GM18505 (cell line): Measurements from ENCODE around the gene SLC4A2.
"Not testable (repeated sequence)": the region's sequence is repeated elsewhere in the genome, so short reads cannot be mapped to it uniquely, and the experiment has no call there.

Experiments used
- ATAC-seq: cut with Tn5 transposase; IDR thresholded peaks from one replicate; pipeline ENCODE4 v1.9.1; 2021; ENCODE audit not compliant: unreplicated experiment
- POLR2A ChIP-seq: IDR thresholded peaks from 4 replicates; pipeline ENCODE4 v1.6.1; 2011; ENCODE audit warnings: borderline replicate concordance; ENCODE audit not compliant: insufficient read depth, insufficient read length; ENCODE audit errors: extremely low read depth

SLC4A2 gene, protein sequence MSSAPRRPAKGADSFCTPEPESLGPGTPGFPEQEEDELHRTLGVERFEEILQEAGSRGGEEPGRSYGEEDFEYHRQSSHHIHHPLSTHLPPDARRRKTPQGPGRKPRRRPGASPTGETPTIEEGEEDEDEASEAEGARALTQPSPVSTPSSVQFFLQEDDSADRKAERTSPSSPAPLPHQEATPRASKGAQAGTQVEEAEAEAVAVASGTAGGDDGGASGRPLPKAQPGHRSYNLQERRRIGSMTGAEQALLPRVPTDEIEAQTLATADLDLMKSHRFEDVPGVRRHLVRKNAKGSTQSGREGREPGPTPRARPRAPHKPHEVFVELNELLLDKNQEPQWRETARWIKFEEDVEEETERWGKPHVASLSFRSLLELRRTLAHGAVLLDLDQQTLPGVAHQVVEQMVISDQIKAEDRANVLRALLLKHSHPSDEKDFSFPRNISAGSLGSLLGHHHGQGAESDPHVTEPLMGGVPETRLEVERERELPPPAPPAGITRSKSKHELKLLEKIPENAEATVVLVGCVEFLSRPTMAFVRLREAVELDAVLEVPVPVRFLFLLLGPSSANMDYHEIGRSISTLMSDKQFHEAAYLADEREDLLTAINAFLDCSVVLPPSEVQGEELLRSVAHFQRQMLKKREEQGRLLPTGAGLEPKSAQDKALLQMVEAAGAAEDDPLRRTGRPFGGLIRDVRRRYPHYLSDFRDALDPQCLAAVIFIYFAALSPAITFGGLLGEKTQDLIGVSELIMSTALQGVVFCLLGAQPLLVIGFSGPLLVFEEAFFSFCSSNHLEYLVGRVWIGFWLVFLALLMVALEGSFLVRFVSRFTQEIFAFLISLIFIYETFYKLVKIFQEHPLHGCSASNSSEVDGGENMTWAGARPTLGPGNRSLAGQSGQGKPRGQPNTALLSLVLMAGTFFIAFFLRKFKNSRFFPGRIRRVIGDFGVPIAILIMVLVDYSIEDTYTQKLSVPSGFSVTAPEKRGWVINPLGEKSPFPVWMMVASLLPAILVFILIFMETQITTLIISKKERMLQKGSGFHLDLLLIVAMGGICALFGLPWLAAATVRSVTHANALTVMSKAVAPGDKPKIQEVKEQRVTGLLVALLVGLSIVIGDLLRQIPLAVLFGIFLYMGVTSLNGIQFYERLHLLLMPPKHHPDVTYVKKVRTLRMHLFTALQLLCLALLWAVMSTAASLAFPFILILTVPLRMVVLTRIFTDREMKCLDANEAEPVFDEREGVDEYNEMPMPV

GRCh38 chr7:151059367-151060112 lies at the start of gene SLC4A2:
Gene SLC4A2 (plus strand): TSS chr7:151059589. CDS start chr7:151061988, 2,399 bp downstream.
- TF ChIP-seq POLR2A = peak; percentile 67
- peak; percentile 37 for ATAC-seq

DNA sequence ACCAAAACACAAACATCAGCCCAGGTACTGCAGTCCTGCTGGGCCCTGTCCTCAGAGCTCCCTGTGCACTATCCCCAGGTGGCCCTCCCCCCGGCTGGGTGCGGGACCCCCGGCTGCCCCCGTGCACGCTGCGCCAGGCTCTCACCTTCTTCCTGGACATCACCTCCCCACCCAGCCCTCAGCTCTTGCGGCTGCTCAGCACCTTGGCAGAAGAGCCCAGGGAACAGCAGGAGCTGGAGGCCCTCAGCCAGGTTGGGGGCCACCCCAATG lies 49.4 kb upstream of the SLC4A2 start:
- no peak for ATAC-seq
- TF ChIP-seq POLR2A = no peak

GRCh38 chr7:151010307-151011096 lies 48.9 kb upstream of the SLC4A2 start:
- ATAC-seq = no peak
- no peak for TF ChIP-seq POLR2A

DNA sequence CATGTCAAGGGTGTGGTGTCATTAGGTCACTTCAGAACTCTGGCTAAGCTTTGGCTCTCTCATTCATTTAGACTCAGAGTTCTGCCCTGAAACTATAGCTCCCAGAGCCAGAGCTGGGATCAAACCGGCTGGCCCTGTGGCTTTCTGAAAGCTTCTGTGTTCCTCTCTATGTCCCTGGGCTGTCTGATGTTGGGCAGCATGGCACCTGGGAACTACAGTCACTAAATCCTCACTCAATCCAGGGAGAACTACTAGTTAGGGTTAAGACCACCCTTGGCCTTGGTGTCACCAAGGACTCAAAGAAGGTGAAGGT lies 48.3 kb upstream of the SLC4A2 start:
- no peak for TF ChIP-seq POLR2A
- ATAC-seq = no peak

GRCh38 chr7:151011616-151012015 lies 47.8 kb upstream of the SLC4A2 start:
- not testable (repeated sequence) for ATAC-seq

GRCh38 chr7:151012031-151012692 lies 47.2 kb upstream of the SLC4A2 start:
- TF ChIP-seq POLR2A = no peak
- ATAC-seq = no peak

GRCh38 chr7:151012911-151013347 lies 46.5 kb upstream of the SLC4A2 start:
- TF ChIP-seq POLR2A = no peak
- ATAC-seq = no peak

GRCh38 chr7:151013356-151013732 lies 46.0 kb upstream of the SLC4A2 start:
- no peak for ATAC-seq
- no peak for TF ChIP-seq POLR2A

GRCh38 chr7:151013733-151014497 lies 45.5 kb upstream of the SLC4A2 start:
- ATAC-seq = peak; percentile 47
- no peak for TF ChIP-seq POLR2A

- TF ChIP-seq POLR2A = no peak
- no peak for ATAC-seq
Measured at GRCh38 chr7:151014950-151015349, 44.4 kb upstream of the SLC4A2 start.

GRCh38 chr7:151015967-151016366 lies 43.4 kb upstream of the SLC4A2 start:
- no peak for TF ChIP-seq POLR2A
- ATAC-seq = no peak

GRCh38 chr7:151016505-151016904 lies 42.9 kb upstream of the SLC4A2 start:
- TF ChIP-seq POLR2A = no peak
- ATAC-seq = no peak

- no peak for ATAC-seq
- TF ChIP-seq POLR2A = no peak
Measured at GRCh38 chr7:151016942-151017341, 42.4 kb upstream of the SLC4A2 start.
